GM21381 (cell line): ENCODE measurements around the gene ST6GALNAC2.
"Not testable (repeated sequence)": the region's sequence is repeated elsewhere in the genome, so short reads cannot be mapped to it uniquely, and the experiment has no call there.

Experiments
- ATAC-seq: cut with Tn5 transposase; IDR thresholded peaks from one replicate; pipeline ENCODE4 v1.9.1; 2021; ENCODE audit warnings: mild to moderate bottlenecking, moderate library complexity; ENCODE audit not compliant: unreplicated experiment

ST6GALNAC2 gene

DNA sequence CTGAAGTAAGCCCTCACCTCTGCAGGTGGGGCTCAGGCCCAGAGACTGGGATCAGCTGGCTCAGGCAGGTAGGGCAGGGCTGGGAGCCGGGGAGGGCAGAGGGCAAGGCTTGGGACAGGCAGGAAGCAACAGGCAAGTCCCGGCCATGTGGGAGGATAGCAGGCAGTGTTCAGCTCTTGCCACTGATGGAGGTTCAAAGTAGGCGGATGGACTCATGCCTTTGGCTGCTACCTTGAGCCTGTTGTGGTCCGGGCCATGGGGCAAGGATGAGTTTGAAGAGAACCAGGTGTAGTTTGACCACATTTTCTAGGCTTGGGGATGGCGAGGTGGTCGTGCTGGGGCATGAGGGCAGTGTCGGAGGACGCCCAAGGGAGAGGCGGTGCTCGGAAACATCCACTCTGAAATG, 43.1 kb downstream of the ST6GALNAC2 start:
- ATAC-seq = no peak

DNA sequence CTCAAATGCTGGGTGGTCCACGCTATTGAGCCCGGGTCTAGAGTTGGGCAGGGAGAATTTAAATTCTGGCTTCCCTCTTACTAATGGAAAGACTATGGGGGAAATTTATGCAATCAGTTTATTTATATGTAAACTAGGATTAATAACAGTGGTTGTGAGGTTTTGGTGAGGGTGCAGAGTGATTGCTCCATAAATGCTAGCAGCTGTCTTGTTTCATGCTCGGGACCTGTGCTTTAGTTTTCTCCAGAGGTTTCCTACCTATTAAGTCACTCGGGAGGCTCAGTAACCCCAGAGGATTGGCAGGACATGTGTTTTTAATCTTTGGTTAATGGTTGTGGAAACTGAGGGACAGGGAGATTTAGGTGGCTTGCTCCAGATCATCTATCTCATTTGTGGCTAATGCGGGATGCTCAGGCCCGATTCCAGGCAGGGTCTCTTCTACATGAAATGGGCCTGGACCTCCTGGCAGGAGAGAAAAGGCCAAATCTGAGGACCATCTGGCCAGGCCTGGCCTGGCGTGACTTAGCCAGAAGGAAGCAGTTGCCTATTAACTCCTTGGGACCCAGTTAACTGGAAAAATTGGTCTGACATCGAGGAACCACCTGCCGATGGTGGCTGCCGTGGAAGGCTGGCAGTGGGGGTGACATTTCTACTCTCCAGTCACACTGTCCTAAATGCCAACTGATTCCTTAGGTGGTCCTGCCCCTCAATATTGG, 43.8 kb downstream of the ST6GALNAC2 start:
- ATAC-seq = no peak

DNA sequence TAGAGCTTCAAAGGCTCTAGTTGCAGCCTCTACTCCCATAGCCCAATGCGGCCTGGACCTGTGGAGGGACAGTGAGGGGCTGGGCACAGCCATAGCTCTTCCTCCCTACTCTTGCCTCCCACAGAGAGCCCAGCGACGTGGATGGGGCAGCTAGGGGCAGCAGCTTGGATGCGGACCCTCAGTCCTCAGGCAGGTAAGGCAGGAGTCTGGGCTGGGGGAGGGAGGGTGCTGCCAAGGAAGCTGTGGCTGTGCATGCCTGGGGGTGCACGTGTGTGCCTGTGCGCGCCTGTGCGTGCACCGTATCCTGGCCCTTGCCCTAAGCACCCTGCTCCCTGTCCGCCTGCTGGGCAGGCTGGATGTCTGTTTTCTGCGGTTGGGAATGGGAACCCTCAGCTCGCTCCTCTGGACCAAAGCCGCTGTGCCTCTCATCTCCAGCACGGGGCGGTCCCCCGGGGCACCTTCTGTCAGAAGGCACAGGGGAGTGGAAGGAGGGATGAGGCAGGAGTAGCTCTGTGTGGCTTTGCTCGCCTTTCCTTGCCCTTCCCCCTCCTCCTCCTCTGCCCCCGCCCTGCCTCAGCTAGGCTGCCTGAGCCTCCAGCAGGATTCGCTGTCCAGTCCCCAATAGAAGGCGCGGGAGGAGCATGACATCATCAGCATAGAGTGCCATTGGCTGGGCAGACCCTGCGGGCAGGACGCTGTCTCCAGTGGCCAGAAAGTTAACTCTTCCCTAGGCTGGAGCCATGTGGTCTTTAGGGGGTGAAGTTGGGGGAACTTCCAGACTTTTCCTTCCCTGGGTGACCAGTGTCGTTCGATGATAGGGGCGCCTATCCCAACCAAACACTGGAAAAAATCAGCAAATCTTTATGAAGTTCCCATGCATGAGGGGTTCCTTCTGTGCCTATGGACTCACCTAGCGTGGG, 45.0 kb downstream of the ST6GALNAC2 start:
- ATAC-seq = no peak

DNA sequence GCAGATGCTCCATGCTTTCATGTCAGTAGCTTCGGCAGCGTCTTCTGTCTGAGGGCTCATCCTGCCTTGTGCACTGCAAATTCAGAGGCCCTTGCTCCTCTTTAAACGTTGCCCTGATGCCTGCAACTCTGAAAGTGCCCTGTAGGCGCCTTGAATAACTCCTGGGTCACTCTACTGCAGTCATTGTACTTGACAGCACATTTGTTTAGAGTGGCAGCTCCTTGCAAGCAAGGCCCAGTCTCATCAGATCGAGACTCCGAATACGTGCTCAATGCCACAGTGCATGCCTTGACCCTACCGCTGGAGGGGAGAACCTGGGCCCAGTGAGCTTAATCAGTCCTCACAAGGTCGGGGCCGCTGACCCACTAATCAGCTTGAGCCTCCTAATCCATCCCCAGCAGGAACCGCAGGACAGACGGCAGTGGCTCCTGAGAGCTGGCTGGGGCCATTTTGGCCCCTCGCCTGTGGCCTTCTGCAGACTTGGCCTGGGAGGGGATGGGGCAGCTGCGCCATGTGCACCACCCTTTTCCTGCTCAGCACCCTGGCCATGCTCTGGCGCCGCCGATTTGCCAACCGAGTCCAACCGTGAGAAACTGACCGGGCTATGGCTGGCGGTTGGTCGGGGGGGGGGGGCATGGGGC, 45.9 kb downstream of the ST6GALNAC2 start, which contains the start of gene PRCD:
Gene PRCD, plus strand, starts transcription at position 414 of the 641 bp plus-strand sequence. Its CDS starts 98 bp downstream, at position 512.
- ATAC-seq = no peak

DNA sequence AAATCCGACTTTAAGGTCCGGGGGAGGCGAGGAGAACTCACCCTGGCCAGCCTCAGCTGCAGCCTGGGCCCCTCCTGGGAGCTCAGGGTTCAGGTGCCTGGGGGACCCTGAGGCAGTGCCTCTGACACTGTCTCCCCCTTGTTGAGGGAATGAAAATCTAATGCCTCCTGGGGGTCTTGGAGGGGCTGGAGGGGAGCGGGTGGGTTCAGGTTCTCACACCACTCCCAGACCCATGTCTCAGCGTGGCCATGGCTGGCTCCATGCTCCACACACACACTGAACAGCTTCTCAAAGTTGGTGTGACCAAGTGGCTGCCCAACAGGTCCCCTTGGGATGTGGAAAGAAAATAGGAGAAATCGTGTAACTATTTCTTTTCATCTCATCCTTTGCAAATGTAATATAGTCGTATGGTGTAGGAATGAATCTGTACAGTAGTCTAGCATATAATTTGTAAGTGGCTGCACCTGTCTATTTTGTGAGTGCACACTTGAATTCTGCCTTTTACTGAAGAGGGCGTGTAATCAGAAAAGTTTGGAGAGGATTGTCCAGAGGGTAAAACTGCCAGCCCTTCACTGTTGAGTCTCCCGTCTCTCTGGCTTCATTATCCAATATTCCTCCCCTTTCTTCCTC, 46.6 kb downstream of the ST6GALNAC2 start:
- ATAC-seq = no peak

DNA sequence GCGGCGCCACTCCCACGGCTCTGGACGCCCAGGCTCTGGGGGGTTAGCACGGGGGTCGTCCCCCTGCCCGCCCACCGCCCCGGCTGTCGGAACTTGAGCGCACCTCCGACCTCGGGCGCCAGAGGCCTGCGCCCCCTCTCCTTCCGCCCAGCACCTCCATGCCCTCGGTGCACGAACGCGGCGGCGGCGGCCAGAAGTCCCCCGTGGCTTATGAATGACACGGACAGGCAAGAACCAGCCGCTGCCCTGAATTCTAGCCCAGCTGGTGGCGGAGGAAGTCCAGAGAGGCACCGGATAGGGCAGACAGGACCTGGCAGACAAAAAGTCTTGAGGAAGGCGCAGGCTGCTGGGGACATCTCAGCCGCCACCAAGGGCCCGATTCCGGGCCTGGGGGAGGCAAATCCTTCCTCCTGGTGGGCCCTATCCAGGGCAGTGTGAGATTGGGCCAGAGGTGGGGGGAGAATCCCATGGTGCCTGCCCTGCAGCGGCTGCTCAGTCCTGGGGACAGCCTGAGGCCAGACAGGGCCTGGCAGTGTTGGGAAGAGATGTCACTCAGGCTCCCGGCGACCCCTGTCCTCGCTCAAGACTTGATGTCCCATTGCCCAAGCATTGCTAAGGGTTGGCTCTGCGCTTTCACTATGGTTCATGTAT, 47.3 kb downstream of the ST6GALNAC2 start:
- ATAC-seq = no peak

DNA sequence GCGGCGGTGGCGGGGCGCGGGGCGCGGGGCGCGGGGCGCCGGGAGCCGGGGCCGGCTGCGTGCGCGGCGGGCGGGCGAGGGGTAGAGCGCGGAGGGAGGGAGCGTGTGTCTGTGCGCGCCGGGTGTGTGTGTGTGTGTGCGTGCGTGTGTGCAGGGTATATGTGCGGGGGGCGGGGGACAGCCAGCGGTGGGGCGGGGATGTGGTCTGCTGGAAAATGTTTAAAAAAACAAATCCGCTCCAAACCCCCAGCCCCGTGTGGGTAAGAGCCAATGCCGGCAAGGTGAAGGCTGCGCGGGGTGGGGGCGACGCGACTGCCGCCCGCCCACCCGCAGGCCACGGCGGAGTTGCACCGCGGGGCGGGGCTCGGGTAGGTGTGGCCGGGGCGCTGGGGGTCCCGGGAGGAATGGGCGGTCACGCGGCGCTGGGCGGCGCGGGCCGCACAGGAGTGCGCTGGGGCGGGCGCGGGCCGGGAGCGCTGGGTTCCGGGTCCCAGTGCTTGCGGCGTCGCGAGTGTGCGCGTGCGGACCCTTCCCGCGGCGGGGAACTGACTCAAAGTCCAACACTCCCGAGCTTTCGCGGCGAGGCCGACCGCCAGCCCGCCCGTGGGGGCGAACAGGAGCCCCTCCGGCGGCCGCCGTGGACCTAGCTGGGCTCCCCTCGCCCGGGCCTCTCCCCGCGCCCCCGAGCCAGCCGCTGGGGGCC, 47.9 kb downstream of the ST6GALNAC2 start, which contains the start of gene CYGB:
Gene CYGB, minus strand, starts transcription at position 132 of the 703 bp plus-strand sequence. CDS start 167 bp downstream, outside the sequence.
- no peak for ATAC-seq

DNA sequence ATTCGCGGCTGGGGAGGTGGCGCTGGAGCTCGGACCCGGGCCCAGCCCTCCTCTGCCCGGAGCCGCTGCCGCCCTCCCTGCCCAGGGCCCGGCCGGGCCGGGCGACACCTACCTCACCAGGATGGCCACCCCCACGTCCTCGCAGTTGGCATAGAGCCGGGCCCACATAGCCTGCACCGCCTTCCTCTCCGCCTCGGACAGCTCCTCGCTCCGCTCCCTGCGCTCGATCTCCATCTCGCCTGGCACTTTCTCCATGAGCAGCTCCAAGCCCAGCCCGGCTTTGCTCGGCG, 48.4 kb downstream of the ST6GALNAC2 start:
- no peak for ATAC-seq

DNA sequence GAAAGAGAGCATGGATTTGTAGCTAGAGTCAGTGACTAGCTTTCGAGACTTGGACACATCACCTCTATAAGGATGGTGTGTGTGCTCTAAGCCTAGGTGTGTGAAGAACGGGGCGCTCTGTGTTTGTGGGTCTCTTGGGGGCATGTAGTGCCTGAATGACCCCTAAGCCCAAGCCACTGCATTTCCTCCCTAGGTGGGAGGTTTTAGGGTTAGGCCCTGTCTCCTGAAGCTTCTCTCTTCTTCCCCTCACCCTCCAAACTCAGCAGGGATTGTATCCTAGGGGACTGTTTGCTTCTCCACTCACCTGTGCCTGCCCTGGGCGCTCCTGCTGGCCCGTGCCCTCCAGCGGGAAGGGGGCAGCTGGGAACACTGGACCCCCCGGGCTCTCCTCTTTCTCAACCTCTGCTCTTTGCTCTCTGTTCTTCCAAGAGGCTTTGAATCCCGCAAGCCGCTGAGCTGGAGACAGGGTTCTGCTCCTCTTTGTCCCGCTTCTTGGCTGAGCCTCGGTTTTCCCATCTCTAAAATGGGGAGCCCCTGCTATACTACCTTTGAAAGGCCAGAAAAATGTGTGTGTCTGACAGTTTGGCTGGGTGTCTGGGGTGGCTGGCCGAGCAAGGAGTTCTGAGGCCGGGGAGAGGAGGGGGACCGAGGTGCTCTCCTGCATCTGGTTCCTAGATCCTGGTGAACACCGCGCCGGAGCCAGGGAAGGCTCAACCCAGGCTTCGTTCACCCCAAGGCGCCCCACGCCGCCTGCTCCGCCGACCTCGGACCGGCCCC, 49.0 kb downstream of the ST6GALNAC2 start:
- ATAC-seq = no peak

DNA sequence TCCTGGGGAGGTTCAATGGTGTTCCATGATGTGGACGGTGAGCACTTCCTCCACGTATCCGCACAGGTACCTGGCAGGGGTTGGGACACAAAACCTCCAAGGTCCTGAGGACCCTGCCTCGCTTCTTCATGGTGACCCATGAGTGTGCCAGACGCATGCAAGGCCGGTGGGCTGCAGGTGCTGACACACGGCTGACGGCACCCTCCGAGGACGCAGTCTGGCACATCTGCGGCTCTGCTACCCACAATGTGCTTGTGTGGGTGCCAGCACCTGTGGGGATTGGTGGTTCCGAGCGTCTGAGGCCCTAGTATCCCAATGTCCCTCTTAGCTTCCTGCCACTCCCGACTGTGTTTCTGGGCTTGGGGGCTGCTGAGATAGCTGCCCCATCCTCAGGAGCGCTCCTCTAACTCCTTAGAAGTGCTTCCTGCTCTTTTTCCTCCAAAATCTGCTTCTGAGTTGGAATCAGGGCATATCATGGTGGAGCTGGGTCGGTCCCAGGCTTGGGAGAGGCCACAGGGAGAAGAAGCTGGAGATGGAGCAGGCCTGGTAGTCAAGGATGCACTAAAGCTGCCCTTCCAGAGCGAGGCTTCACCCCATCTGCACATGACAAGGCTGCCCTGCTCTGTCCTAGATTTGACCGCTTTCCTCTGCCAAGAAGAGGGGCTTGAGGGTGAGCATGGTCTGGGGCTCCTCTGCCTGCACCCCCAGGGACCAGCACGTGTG, 49.7 kb downstream of the ST6GALNAC2 start:
- no peak for ATAC-seq

DNA sequence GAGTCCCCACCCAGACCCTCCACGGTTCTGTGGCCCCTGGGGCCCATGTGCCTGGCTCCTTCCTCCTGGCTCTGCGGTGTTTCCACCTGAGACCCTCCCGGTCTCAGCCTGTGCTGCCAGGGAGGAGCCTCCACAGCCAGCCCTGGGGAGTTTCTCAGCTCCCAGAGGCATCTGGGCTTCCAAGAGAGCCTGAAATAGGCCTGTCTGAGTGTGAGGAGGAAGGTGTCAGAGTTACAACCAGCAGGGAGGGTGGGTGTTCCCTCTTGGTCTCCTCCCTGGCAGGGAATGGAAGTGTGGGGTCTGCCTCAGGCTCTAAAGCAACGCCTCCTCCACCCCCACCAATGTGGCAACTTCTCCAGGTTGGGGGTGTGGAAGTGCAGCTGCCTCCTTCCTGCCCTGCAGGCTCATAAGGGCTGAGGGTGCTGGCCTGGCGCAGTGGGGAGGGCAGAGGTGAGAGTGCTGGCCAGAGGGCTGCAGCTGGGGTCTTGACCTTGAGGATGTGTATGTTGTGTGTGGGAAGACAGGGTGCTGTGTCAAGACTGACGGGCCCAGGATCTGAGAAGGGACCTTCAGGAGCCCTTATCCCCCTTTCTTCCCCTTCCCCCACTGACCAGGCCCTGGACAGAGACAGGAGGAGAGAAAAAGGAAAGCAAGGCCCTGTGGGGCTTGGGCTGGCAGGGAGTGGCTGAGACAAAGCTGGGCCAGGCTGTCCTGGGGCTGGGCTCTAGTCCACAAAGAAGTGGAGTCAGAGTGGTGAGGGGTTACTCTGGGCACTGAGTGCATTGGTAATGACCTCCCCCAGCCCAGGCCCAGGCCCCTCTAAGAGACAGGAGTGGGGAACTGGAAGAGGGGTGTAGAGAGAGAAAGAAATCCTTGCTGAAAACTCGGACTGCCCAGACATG, 50.6 kb downstream of the ST6GALNAC2 start:
- ATAC-seq = no peak

DNA sequence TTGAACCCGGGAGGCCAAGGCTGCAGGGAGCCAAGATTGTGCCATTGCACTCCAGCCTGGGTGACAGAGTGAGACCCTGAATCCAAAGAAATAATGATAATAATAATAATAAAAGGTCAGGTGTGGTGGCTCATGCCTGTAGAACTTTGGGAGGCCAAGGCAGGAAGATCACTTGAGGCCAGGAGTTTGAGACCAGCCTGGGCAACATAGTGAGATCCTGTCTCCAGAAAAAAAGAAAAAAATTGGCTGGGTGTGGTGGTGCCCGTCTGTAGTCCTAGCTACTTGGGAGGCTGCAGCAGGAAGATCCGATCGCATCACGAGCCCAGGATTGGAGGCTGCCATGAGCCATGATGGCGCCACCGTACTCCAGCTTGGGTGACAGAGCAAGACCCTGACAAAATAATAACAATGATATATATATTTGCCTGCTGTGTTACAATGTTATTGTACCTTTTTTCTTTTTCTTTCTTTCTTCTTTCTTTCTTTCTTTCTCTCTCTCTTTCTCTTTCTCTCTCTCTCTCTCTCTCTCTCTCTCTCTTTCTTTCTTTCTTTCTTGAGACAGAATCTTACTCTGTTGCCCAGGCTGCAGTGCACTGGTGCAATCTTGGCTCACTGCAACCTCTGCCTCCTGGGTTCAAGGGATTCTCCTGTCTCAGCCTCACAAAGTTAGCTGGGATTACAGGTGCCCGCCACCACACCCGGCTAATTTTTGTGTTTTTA, 51.9 kb downstream of the ST6GALNAC2 start:
- ATAC-seq = not testable (repeated sequence)

DNA sequence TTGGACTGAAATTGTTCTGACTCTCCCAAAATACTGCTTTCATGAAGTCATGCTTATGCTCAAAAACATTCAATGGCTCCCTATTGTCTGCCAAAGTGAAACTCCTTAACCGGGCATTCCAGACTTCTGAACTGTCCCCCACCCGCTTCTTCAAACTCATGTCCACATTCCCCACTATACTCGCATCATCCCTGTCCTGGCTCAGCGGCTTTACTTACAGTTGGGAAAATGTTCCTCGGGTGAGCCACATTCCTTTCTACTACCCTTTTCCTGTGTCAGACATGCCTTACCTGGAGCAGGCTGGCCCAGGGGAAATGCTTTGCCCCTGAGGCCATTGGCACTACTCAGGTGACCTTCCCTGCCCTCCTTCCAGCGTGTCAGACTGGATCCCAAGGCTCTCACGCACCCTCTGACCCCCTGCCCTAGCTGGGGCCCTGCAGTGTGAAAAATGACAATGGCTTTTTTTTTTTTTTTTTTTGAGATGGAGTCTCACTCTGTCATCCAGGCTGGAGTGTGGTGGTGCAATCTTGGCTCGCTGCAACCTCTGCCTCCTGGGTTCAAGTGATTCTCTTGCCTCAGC, 53.5 kb downstream of the ST6GALNAC2 start:
- no peak for ATAC-seq

DNA sequence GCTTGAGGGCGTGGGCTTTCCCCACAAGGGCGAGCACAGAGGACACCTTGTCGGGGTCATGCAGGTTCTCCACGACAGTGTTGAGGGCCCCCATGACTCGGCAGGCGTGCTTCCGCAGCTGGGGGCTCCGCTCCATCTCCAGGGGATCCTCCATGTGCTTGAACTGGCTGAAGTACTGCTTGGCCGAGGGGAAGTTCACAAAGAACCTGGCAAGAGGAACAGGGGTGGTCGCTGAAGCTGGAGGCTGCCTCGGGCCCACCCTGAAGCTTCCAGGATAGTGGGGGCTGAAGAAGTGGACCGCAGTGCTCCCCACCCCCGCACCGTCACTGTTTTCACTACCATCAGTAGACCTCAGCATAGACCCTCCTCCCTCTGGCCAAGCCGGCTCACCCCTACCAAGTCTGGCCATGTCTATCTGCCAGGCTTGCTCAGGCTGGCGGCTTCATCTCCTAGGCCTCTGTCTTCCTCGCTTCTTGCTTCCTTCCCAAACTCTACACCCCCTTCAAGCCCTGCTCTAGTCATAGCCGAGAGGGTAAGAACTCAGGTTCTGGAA, 54.1 kb downstream of the ST6GALNAC2 start:
- ATAC-seq = no peak

DNA sequence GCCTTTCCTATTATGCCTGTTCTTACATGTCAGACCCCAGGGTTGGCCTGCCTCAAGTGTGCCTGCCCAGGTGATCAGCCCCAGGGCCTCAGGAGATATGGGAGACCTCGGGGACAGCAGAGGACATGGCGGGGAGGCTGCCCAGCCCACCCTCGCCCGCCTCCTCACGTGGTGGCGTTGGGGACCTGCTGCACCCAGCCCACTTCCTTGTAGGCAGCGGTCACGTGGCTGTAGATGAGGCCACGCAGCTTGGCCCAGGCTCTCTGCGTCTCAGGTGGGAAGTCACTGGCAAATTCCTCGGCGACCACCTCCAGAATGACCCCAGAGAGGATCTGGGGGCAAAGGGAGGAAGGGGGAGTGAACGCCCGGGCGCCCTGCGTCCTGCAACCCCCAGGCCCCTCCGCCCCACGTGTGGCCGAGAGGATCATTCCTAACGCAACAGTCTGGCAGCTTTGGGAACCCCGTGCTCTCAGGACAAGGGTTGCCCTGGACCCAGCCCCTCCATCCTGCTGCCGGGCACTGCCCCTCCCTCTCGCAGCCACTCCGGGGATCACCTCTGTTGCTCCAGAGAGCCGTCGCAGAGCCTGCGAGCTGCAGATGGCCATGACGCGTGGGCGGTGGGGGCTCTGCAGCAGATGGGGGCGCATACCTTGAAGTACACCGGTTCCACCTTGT, 54.7 kb downstream of the ST6GALNAC2 start:
- ATAC-seq = no peak
